K562 (cell line): ENCODE measurements around the gene EDN2. TPM values are rescaled to one million over a fixed set of nuclear protein-coding genes. Genes with fewer than 3 reads are reported as not detected.

ENCODE experiments used
- ADNP ChIP-seq: fragments of 200-800 bp; sonication (Bioruptor generic); IDR thresholded peaks from 2 replicates; pipeline ENCODE4 v1.6.1; 2016; ENCODE audit warnings: missing genetic modification characterization, missing compliant biosample characterization
- DACH1 ChIP-seq: fragments of 450-650 bp; IDR thresholded peaks from 2 replicates; pipeline ENCODE4 v1.6.1; 2018; ENCODE audit not compliant: partially characterized antibody
- ELK1 ChIP-seq: sonication (generic); formaldehyde crosslinking; IDR thresholded peaks from 2 replicates; pipeline ENCODE4 v1.8.1; 2022; ENCODE audit warnings: missing genetic modification reagents
- GATA2 ChIP-seq: sonication (generic); formaldehyde crosslinking; IDR thresholded peaks from 2 replicates; pipeline ENCODE4 v1.4.0; 2020; ENCODE audit warnings: mild to moderate bottlenecking, missing genetic modification reagents
- HDAC1 ChIP-seq, 2 experiments: fragments of 450-650 bp; IDR thresholded peaks; 2 replicates each; pipeline ENCODE4 v1.6.1; 2016 to 2017; ENCODE audit warnings: inconsistent platforms in 1 of 2, mild to moderate bottlenecking in 1 of 2, moderate library complexity in 1 of 2
- HOMEZ ChIP-seq: fragments of 250-450 bp; sonication (Bioruptor Pico); IDR thresholded peaks from 2 replicates; pipeline ENCODE4 v1.4.0; 2020; ENCODE audit warnings: mild to moderate bottlenecking, moderate library complexity
- JUNB ChIP-seq: fragments of 450-650 bp; formaldehyde crosslinking; conservative IDR thresholded peaks from 2 replicates; pipeline ENCODE4 v1.4.0; 2020; ENCODE audit warnings: mild to moderate bottlenecking
- KHSRP ChIP-seq: fragments of 450-650 bp; IDR thresholded peaks from 2 replicates; pipeline ENCODE4 v1.6.1; 2017
- NR2C1 ChIP-seq, 2 experiments: fragments of 450-650 bp; IDR thresholded peaks; 2 replicates each; pipeline ENCODE4 v1.6.1; 2017; ENCODE audit warnings: mild to moderate bottlenecking in 2 of 2, antibody characterized with exemption in 1 of 2, inconsistent platforms in 1 of 2, missing compliant biosample characterization in 1 of 2, missing genetic modification characterization in 1 of 2
- PHF21A ChIP-seq: fragments of 450-650 bp; IDR thresholded peaks from 2 replicates; pipeline ENCODE4 v1.6.1; 2017; ENCODE audit warnings: low read depth, borderline replicate concordance
- RBM22 ChIP-seq: fragments of 200-400 bp; formaldehyde crosslinking; IDR thresholded peaks from 2 replicates; pipeline ENCODE4 v1.6.1; 2018; ENCODE audit warnings: low read length, low read depth; ENCODE audit not compliant: poor library complexity, severe bottlenecking
- SIRT6 ChIP-seq: IDR thresholded peaks from one replicate; pipeline ENCODE4 v1.6.1; 2012; ENCODE audit warnings: low read depth, mild to moderate bottlenecking, control low read depth, inconsistent platforms, low read length, moderate library complexity
- SMAD4 ChIP-seq: fragments of 250-450 bp; sonication (Bioruptor Pico); conservative IDR thresholded peaks from 2 replicates; pipeline ENCODE4 v1.8.0; 2021; ENCODE audit warnings: inconsistent platforms, mild to moderate bottlenecking, moderate library complexity
- SMARCA5 ChIP-seq: fragments of 450-650 bp; IDR thresholded peaks from 2 replicates; pipeline ENCODE4 v1.6.1; 2016
- SP2 ChIP-seq: IDR thresholded peaks from 2 replicates; pipeline ENCODE4 v1.6.1; 2011; ENCODE audit warnings: mild to moderate bottlenecking, low read depth, low read length, moderate library complexity; ENCODE audit not compliant: poor library complexity, severe bottlenecking; ENCODE audit errors: extremely low read depth
- SPI1 ChIP-seq: IDR thresholded peaks from 2 replicates; pipeline ENCODE4 v1.6.1; 2011; ENCODE audit warnings: low read depth, low read length, control low read depth, borderline replicate concordance
- TBL1XR1 ChIP-seq, 2 experiments: IDR thresholded peaks; 2 replicates each; pipeline ENCODE4 v1.6.1; 2012; ENCODE audit warnings: improper control_type of control experiment in 2 of 2, low read length in 2 of 2, mild to moderate bottlenecking in 1 of 2
- TSC22D4 ChIP-seq: fragments of 450-650 bp; IDR thresholded peaks from 2 replicates; pipeline ENCODE4 v1.6.1; 2016; ENCODE audit warnings: missing genetic modification characterization, missing biosample characterization, control low read depth
- XRCC3 ChIP-seq: fragments of 450-650 bp; IDR thresholded peaks from 2 replicates; pipeline ENCODE4 v1.6.1; 2017; ENCODE audit warnings: mild to moderate bottlenecking, moderate library complexity
- ZFP91 ChIP-seq: sonication (generic); formaldehyde crosslinking; IDR thresholded peaks from 2 replicates; pipeline ENCODE4 v1.8.0; 2022; ENCODE audit warnings: mild to moderate bottlenecking, missing genetic modification reagents
- ZNF311 ChIP-seq: fragments of 250-450 bp; sonication (Bioruptor Pico); IDR thresholded peaks from 2 replicates; pipeline ENCODE4 v1.4.0; 2020; ENCODE audit warnings: mild to moderate bottlenecking, moderate library complexity
- ZNF740 ChIP-seq, 3 experiments: fragments of 200-800 bp in 1 of 3; sonication (Bioruptor generic) in 1 of 3; sonication (generic) in 1 of 3; formaldehyde crosslinking in 1 of 3; IDR thresholded peaks; 2 replicates each; pipeline versions ENCODE4 v1.6.1 to v1.8.0; 2016 to 2022; ENCODE audit warnings: mild to moderate bottlenecking in 2 of 3, missing compliant biosample characterization in 2 of 3, missing genetic modification characterization in 2 of 3, missing genetic modification reagents in 1 of 3
- ZNF764 ChIP-seq: fragments of 250-450 bp; sonication (Bioruptor Pico); IDR thresholded peaks from 2 replicates; pipeline ENCODE4 v1.4.0; 2020; ENCODE audit warnings: low read depth, mild to moderate bottlenecking, moderate library complexity
- polyA plus RNA-seq, 8 experiments: library from polyadenylated mRNA; depleted of rRNA in 4 of 8; stranded (reverse) in 5 of 8; unstranded in 3 of 8; fragments of >200 nt; fragmentation: Nextera tagmentation in 2 of 8; fragmentation: Illumina TruSeq in 1 of 8; extraction: Ambion mirVana in 2 of 8; extraction: Trizol in 1 of 8; gene quantifications; 2 replicates each; pipeline versions ENCODE4 v1.2.1 to v1.2.3, GENCODE V29; 2011 to 2014; ENCODE audit warnings: inconsistent platforms in 1 of 8, missing spikeins in 1 of 8
- total RNA-seq, 7 experiments: library from RNA; depleted of rRNA in 6 of 7; stranded (reverse); fragments of >200 nt in 6 of 7; fragmentation: Illumina TruSeq in 2 of 7; extraction: Trizol in 2 of 7; gene quantifications; 2 replicates each; pipeline versions ENCODE4 v1.2.1 to v1.2.3, GENCODE V29; 2011 to 2021; ENCODE audit warnings: low replicate concordance in 1 of 7

Gene EDN2
- total and polyA plus RNA-seq, 9 of the 15 experiments (the other 6 are each of a cell fraction or from before 2014, with no cell fraction given): not detected

GRCh38 chr1:41496080-41497055 is 11.9 kb upstream of the EDN2 start (continued):
- TF ChIP-seq ADNP (tag) (no peak), PHF21A (no peak), ZNF764 (no peak), ZFP91 (no peak), ZNF740 (CRISPR knock-in tag; IDR thresholded peaks at IDR 0.05) (peak; percentile 33; the same call in 1 of the 2 replicates), ZNF740 (tag; IDR thresholded peaks at IDR 0.05) (no peak), TBL1XR1 (IDR thresholded peaks at IDR 0.05; ENCODE audit: low read length in 2 of 2) (no peak), HDAC1 (IDR thresholded peaks at IDR 0.05) (peak in 1 of 2 experiments; percentile 69; a peak in 2 of 4 replicates), XRCC3 (no peak), RBM22 (no peak), SPI1 (no peak), DACH1 (no peak), KHSRP (no peak), SIRT6 (no peak), SMAD4 (0 out of 2 replicates have a peak, but pooled peaks have one; percentile 44), SMARCA5 (no peak), GATA2 (CRISPR knock-in tag) (no peak), SP2 (no peak), TSC22D4 (tag) (no peak), ELK1 (CRISPR knock-in tag) (no peak), ZNF311 (CRISPR knock-in tag) (no peak), JUNB (CRISPR knock-in tag) (peak; percentile 69), HOMEZ (no peak), NR2C1 (IDR thresholded peaks at IDR 0.05) (no peak), NR2C1 (tag; IDR thresholded peaks at IDR 0.05) (no peak)
